Calu3 (cell line): ENCODE measurements around the gene SLC6A17. TPM values are rescaled to one million over a fixed set of nuclear protein-coding genes. Genes with fewer than 3 reads are reported as not detected.

ENCODE experiments used
- BruUV-seq: library from RNA; stranded (reverse); fragments of 400-500 nt; replicated peaks from 2 replicates; lab custom pipeline; 2021; lab: Mats Ljungman, UMichigan
- CTCF ChIA-PET: fragments of 300-600 bp; sonication (Branson Sonifier 250); formaldehyde crosslinking; loops from one replicate; lab custom pipeline; 2022; ENCODE audit warnings: antibody characterized with exemption; lab: Charles Lee
- DNase-seq: peaks from one replicate; pipeline ENCODE4 v3.0.0; 2022
- H3K27ac Mint-ChIP-seq: one replicate; pipeline ENCODE4 v1.8.0; 2022; ENCODE audit warnings: mixed read lengths; ENCODE audit not compliant: unreplicated experiment
- H3K27me3 Mint-ChIP-seq: one replicate; pipeline ENCODE4 v1.8.0; 2022; ENCODE audit warnings: mixed read lengths; ENCODE audit not compliant: unreplicated experiment
- H3K36me3 Mint-ChIP-seq: one replicate; pipeline ENCODE4 v1.8.0; 2022; ENCODE audit warnings: mild to moderate bottlenecking, moderate library complexity, mixed read lengths; ENCODE audit not compliant: insufficient read depth, unreplicated experiment
- H3K4me1 Mint-ChIP-seq: one replicate; pipeline ENCODE4 v1.8.0; 2022; ENCODE audit warnings: mild to moderate bottlenecking, low read depth, mixed read lengths; ENCODE audit not compliant: unreplicated experiment
- H3K4me3 Mint-ChIP-seq: one replicate; pipeline ENCODE4 v1.8.0; 2022; ENCODE audit warnings: mild to moderate bottlenecking, low read depth, moderate library complexity, mixed read lengths; ENCODE audit not compliant: unreplicated experiment
- H3K9me3 Mint-ChIP-seq: one replicate; pipeline ENCODE4 v1.8.0; 2022; ENCODE audit warnings: low read depth, mixed read lengths; ENCODE audit not compliant: unreplicated experiment
- CTCF ChIP-seq: fragments of 200-600 bp; IDR thresholded peaks from one replicate; pipeline ENCODE4 v1.8.0; 2022; ENCODE audit warnings: antibody characterized with exemption; ENCODE audit not compliant: unreplicated experiment
- intact Hi-C: fragments of 100-400 bp; cut with micrococcal nuclease; formaldehyde crosslinking; loops from one replicate; pipeline ENCODE4 v1.10.0; 2022; ENCODE audit not compliant: unreplicated experiment
- total RNA-seq: library from RNA; stranded (reverse); gene quantifications from 2 replicates; pipeline ENCODE4 v1.2.3, GENCODE V29; 2022

Gene SLC6A17
- total RNA-seq, 1 experiment from 2014 or later = 0.24 TPM

- intact Hi-C loops = no loop called here
- Mint-ChIP-seq H3K9me3 (no peaks in the 10 kb centered on the region), H3K4me3 (no peak overlapping the region), H3K4me1 (peaks cover 11% of the 10 kb centered on the region), H3K36me3 (peaks cover 7% of the 10 kb centered on the region), H3K27me3 (no peaks in the 10 kb centered on the region), H3K27ac (no peak overlapping the region)
- no peak for TF ChIP-seq CTCF
- DNase-seq = no peak
- CTCF ChIA-PET = interaction anchor here (0.6 kb wide), 1 partner anchor 17 kb away, joined by 4 read pairs; no protein-coding TSS in a partner anchor
- BruUV-seq = no TSS peak
These were observed 78.1 kb downstream of the SLC6A17 start for GRCh38 chr1:110228381-110228780.

- no peaks in the 10 kb centered on the region for H3K27me3 Mint-ChIP-seq
- H3K9me3 Mint-ChIP-seq = no peaks in the 10 kb centered on the region
- H3K27ac Mint-ChIP-seq = no peak overlapping the region
- CTCF ChIA-PET = interaction anchor here (0.6 kb wide), 1 partner anchor 16 kb away, joined by 4 read pairs; no protein-coding TSS in a partner anchor
- H3K4me3 Mint-ChIP-seq = no peak overlapping the region
- DNase-seq = no peak
- H3K36me3 Mint-ChIP-seq = peaks cover 7% of the 10 kb centered on the region
- intact Hi-C loops = no loop called here
- BruUV-seq = no TSS peak
- TF ChIP-seq CTCF = no peak
- peaks cover 16% of the 10 kb centered on the region for H3K4me1 Mint-ChIP-seq
These were observed 78.6 kb downstream of the SLC6A17 start for GRCh38 chr1:110228869-110229268.

- no TSS peak for BruUV-seq
- CTCF ChIA-PET = no interaction called here
- no peak for TF ChIP-seq CTCF
- Mint-ChIP-seq H3K4me1 (peaks cover 22% of the 10 kb centered on the region), H3K27me3 (no peaks in the 10 kb centered on the region), H3K36me3 (peaks cover 7% of the 10 kb centered on the region), H3K27ac (no peak overlapping the region), H3K9me3 (no peaks in the 10 kb centered on the region), H3K4me3 (no peak overlapping the region)
- no peak for DNase-seq
- intact Hi-C loops = no loop called here
These were observed 79.2 kb downstream of the SLC6A17 start for GRCh38 chr1:110229348-110230001.

GRCh38 chr1:110230381-110231199 lies 80.3 kb downstream of the SLC6A17 start:
- CTCF ChIA-PET = no interaction called here
- no peak for TF ChIP-seq CTCF
- DNase-seq = no peak
- Mint-ChIP-seq H3K27ac (no peak overlapping the region), H3K36me3 (peaks cover 11% of the 10 kb centered on the region), H3K4me1 (peaks cover 32% of the 10 kb centered on the region), H3K4me3 (no peak overlapping the region), H3K9me3 (no peaks in the 10 kb centered on the region), H3K27me3 (no peaks in the 10 kb centered on the region)
- intact Hi-C loops = no loop called here
- no TSS peak for BruUV-seq
